GM18870 (cell line): Measurements from ENCODE around the gene MAN2C1.
"Not testable (repeated sequence)": the region's sequence is repeated elsewhere in the genome, so short reads cannot be mapped to it uniquely, and the experiment has no call there.

Experiments
- ATAC-seq: cut with Tn5 transposase; IDR thresholded peaks from one replicate; pipeline ENCODE4 v1.9.1; 2021; ENCODE audit warnings: moderate library complexity; ENCODE audit not compliant: unreplicated experiment

The MAN2C1 gene

DNA sequence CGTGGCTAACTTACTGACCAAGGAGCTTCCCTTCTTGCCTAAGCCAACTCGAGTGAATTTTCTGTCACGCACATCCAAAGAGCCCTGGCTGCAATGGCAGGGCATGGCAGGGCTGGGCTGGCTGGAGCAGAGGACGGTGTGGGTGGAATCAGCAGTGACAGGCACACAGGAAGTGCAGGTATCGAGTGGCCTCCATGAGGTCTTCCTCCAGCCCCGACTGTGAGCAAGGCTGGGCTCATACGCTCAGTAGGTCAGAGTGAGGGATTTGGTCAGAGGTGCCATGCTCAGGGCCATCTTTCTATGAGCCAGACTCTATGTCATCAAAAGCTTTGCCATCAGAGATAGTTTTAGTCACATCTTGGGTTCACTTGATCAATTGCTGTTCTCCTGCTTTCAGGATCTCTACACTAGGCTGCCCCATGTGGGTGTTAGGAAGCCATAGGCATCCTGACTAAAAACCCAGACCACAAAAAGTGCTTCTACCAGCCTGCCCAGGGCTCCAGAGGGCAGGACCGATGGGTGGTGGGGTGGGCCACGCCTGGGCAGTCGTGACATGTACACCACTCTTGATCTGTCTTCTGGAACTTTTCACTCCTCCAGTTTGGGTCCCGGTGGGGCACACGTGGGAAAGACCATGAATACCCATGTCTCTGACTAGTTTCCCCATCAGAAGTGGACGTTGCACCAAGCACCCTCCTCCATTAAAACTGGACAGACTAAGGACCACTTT lies 55.1 kb downstream of the MAN2C1 start:
- ATAC-seq = no peak

GRCh38 chr15:75312548-75312947 lies 55.9 kb downstream of the MAN2C1 start:
- not testable (repeated sequence) for ATAC-seq

DNA sequence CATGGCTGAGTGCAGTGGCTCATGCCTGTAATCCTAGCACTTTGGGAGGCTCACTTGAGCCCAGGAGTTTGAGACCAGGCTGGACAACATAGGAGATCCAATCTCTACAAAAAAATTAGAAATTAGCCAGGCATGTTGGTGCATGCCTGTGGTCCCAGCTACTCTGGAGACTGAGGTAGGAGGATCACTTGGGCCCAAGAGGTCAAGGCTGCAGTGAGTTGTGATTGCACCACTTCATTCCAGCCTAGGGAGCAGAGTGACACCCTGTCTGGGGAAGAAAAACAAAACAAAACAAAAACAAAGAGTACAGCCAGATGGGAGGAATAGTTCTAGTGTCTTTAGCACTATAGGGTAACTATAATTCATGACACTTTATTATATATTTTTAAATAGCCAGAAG lies 58.7 kb downstream of the MAN2C1 start:
- no peak for ATAC-seq

DNA sequence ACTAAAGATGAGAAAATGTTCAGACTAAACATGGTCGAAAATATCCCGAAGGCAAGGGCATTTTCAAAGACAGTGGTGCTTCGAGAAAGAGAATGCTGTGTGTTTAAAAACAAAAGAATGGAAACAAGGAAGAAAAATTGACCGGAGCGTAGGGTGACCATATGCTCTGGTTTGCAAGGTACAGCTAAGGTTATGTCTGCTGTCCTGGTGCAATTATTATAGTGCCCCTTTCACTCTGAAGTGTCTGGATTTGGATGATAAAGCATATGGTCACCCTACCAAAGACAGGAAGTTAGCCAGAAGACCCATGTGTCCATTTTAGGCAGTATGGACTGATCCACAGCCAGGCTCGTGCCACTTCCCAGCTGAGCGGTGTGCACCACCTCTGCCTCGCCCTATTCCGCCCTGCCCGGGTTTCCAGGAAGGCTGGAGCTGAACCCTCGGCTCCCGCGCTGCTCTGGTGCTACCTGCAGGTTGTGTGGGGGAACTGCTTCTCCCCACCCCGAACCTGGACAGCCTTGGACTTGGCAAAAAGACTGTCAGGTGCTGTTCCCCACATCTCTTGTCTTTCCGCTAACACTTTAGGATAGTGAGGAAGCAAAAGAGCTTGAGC lies 60.5 kb downstream of the MAN2C1 start:
- no peak for ATAC-seq

DNA sequence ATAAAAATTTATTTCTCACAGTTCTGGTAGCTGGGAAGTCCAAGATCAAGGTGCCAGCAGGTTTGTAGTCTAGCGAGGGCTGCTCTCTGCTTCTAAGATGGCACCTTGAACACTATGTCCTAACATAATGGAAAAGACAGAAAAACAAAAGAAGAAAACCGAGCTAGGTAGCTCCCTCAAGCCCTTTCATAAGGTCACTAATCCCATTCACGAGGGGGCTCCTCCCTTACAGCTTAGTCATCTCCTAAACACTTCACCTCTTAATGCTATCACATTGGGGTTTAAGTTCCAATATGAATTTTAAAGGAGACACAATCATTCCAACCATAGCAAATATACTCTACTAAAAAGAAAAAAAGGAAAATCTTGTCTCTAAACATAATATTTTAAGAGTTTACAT lies 62.2 kb downstream of the MAN2C1 start:
- no peak for ATAC-seq
